ENCODE measurements around the gene BZW1. TPM values are rescaled to one million over a fixed set of nuclear protein-coding genes. Genes with fewer than 3 reads are reported as not detected.

BZW1 gene
- total and polyA plus RNA-seq, 2 of the 4 experiments (the other 2 are of a cell fraction) = 204 to 268 TPM

- intact Hi-C loops (cut with micrococcal nuclease) = no loop called here
- H2BK120ac ChIP-seq (ENCODE audit: low read depth, low read length) = no peak overlapping the region
- ChIA-PET CTCF (no interaction called here), POLR2A (ENCODE audit: unreplicated experiment) (no interaction called here)
- no peak overlapping the region for H3K14ac ChIP-seq (replicated peaks; ENCODE audit: low read depth, low read length)
- TF ChIP-seq RCOR1 (IDR thresholded peaks at IDR 0.05; ENCODE audit: insufficient replicate concordance, low read length) (no peak), MAFK (IDR thresholded peaks at IDR 0.05; ENCODE audit: low read depth, low read length) (no peak)
- no peak overlapping the region; the same call in 1 of the 2 replicates for H3K18ac ChIP-seq (ENCODE audit: low read depth, low read length)
- no peak overlapping the region for H3K9ac ChIP-seq (ENCODE audit: low read depth, low read length)
- peaks cover 7% of the 10 kb centered on the region for H3K4me1 ChIP-seq (ENCODE audit: control insufficient read depth, insufficient read depth, low read length)
- H3K9me1 ChIP-seq (ENCODE audit: insufficient read depth, low read length) = peaks cover 6% of the 10 kb centered on the region
- H3K9me3 ChIP-seq (ENCODE audit: control insufficient read depth, insufficient read depth, low read length) = no peaks in the 10 kb centered on the region
- no peak overlapping the region for H4K8ac ChIP-seq (ENCODE audit: low read depth in 2 of 2, low read length in 2 of 2)
- no peak overlapping the region for H2AK9ac ChIP-seq (replicated peaks; ENCODE audit: low read depth, low read length, poor library complexity)
- no peak overlapping the region for H4K5ac ChIP-seq (ENCODE audit: low read depth, low read length)
- no peak overlapping the region for H3K56ac ChIP-seq (ENCODE audit: extremely low read depth, insufficient read depth, low read length)
- H3K36me3 ChIP-seq (ENCODE audit: control insufficient read depth, insufficient read depth, low read length) = no peaks in the 10 kb centered on the region
- H3K4me2 ChIP-seq (ENCODE audit: low read depth, low read length) = no peak overlapping the region
- WGBS, 2 experiments (ENCODE audit: extremely low coverage in 2 of 2, insufficient read length in 1 of 2) = no CpG with 5 or more reads among the region's 5 CpGs
- H2BK20ac ChIP-seq (ENCODE audit: low read depth, low read length) = no peak overlapping the region; the same call in 1 of the 2 replicates
- H3K4ac ChIP-seq (ENCODE audit: low read depth, low read length) = peak overlapping the region; percentile 12; the same call in 1 of the 2 replicates
- 0 out of 2 replicates have a peak overlapping the region, but pooled peaks have one; percentile 38 for H2AK5ac ChIP-seq (ENCODE audit: low read depth, low read length)
- BruUV-seq (replicated peaks) = no TSS peak
- no peak overlapping the region for H2BK5ac ChIP-seq (ENCODE audit: low read depth, low read length, poor library complexity, severe bottlenecking)
- H2AFZ ChIP-seq (replicated peaks; ENCODE audit: low read length, poor library complexity) = no peak overlapping the region
- no peak overlapping the region for H3K27ac ChIP-seq (ENCODE audit: insufficient read depth, low read length)
- no peaks in the 10 kb centered on the region for H3K27me3 ChIP-seq (ENCODE audit: control insufficient read depth, insufficient read depth, low read length)
- no peak overlapping the region for H3K23ac ChIP-seq (ENCODE audit: low read depth, low read length)
- H3K79me1 ChIP-seq (ENCODE audit: low read depth in 1 of 2, low read length in 2 of 2) = no peaks in the 10 kb centered on the region
- no peak overlapping the region for H4K91ac ChIP-seq (ENCODE audit: insufficient read depth, low read depth, low read length)
- ATAC-seq (ENCODE audit: low read depth) = no peak
- dilution Hi-C loops (cut with HindIII; ENCODE audit: low sequenced_read_pairs, unreplicated experiment) = no loop called here
- no peak for DNase-seq
- H4K20me1 ChIP-seq (ENCODE audit: insufficient read depth, low read length) = no peaks in the 10 kb centered on the region
- in situ Hi-C loops (cut with MboI; ENCODE audit: low sequenced_read_pairs) = no loop called here
- no peak overlapping the region for H2BK15ac ChIP-seq (ENCODE audit: low read depth, low read length)
- no peak overlapping the region for H3K4me3 ChIP-seq (ENCODE audit: insufficient read depth, low read depth, low read length)
Observed at GRCh38 chr2:200781616-200782015, 30.1 kb upstream of the BZW1 start.
